NCI-H526 treated with DMSO at 0.1 percent for 48 hours (cell line): ENCODE data around the gene OGFR.

ENCODE experiments used
- DNase-seq: peaks from one replicate; lab custom pipeline; 2025; lab: John Stamatoyannopoulos, UW

OGFR gene

DNA sequence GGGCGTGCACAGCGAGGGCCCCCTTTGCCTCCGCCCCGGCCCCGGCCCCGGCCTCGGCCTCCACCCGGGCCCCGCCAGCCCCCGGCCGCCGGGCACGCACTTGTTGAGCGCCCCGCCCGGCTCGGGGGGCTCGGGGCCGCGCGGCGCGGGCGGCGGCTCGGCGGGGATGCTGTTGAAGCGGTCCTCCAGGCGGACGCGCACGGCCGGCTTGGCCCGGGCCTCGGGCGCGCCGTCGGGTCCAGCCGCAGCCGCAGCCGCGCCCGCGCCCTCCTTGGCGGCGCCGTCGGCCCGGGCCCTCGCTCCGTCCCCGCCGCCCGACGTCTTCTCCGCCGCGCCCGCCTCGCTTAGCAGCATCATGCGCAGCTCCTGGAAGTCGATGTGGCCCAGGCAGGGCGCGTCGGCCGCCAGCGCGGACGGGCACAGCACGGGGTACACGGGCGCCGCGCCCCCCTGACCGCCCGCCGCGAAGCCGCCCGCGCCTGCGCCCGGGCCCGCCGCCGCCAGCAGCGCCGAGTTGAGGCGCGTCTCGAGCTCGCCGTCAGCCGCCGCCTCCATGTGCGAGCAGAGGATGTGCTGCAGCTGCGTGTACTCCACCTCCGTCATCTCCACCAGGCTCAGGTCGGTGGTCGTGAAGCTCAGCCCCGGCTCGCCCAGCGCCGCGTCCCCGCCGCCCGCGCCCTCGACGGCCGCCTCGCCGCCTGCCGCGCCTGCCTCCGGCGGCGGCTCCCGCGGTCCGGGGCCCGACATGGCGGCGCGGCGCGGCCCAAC, 56.5 kb downstream of the OGFR start:
- no peak for DNase-seq

DNA sequence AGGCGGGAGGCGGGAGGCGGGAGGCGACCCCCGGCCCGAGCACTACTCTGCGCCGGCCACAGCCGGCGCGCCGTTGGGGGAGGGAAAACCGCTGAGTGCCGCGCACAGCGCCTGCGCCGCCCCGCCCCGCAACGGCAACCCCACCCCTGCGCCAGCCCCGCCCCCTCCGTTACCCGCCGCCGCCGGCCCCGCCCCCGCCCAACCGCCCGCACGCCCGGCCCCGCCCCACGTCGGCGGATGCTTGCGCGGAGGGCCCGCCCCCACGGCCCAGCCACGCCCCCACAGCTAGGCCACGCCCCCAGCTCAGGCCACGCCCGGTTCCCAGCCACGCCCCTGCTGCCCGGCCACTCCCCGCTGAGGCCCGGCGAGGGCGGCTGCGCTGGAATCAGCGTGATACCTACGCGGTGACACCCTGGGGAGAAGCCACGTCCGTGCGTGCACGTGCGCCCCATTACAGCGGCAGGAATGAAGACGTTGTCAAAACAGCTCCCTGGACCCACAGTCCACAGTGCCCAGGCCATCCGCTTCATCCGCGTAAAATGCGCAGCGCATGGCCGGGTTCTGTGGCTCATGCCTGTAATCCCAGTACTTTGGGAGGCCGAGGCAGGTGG, 57.2 kb downstream of the OGFR start, which contains the start of gene TCFL5:
TCFL5 (minus strand) TSS at position 97 of the 611 bp plus-strand sequence. CDS start 152 bp downstream, outside the sequence.
- peak; percentile 53 for DNase-seq
